ENCODE measurements around the gene COX17. TPM values are rescaled to one million over a fixed set of nuclear protein-coding genes. Genes with fewer than 3 reads are reported as not detected.
A peak's percentile ranks its signal among the peaks of the same experiment; 100 is the strongest.

The COX17 gene
- total and polyA plus RNA-seq, 10 donors = 30.4 to 136 (median 43.7) TPM

- Histone ChIP-seq H3K9me3 (no peaks in the 10 kb centered on the region), H3K27me3 (replicated peaks in 1 of 7) (no peaks in the 10 kb centered on the region), H3K27ac (peak overlapping the region in 7 of 8 donors; percentile 12 to 59 (median 32)), H3K36me3 (peaks cover 0 to 21% (median under 1%) of the 10 kb centered on the region in 6 donors), H3K4me3 (no peak overlapping the region), H3K4me1 (peaks cover 0 to 54% (median 22%) of the 10 kb centered on the region in 6 donors)
- no peak for DNase-seq
- intact Hi-C loops (cut with DNase I; ENCODE audit: low total_unique reads) = loop anchor here (10.0 kb wide), 1 partner anchor 78 kb away; no protein-coding TSS in a partner anchor
- TF ChIP-seq POLR2AphosphoS5 (IDR thresholded peaks at IDR 0.05) (no peak), CTCF (IDR thresholded peaks at IDR 0.05 in 8 of 11, conservative IDR thresholded peaks at IDR 0.05 in 3 of 11) (peak in 1 of 11 experiments; percentile 4)
- 59 to 70% (median 65%) methylated on average over 1 of the region's 1 CpG for WGBS, 5 donors
Measured at GRCh38 chr3:119662604-119663373, 14.4 kb downstream of the COX17 start.

- Histone ChIP-seq H3K27ac (peak within 1 kb of the TSS in 6 of 8 donors; percentile 51 to 62 (median 54)), H3K4me3 (no peak within 1 kb of the TSS), H3K4me1 (peaks cover 0 to 57% (median 26%) of the 10 kb centered on the region in 6 donors), H3K36me3 (peaks cover 0 to 8% (median 0%) of the 10 kb centered on the region in 6 donors), H3K27me3 (replicated peaks in 1 of 7) (no peaks in the 10 kb centered on the region), H3K9me3 (no peaks in the 10 kb centered on the region)
- intact Hi-C loops (cut with DNase I; ENCODE audit: low total_unique reads) = loop anchor here (10.0 kb wide), 1 partner anchor 76 kb away; no protein-coding TSS in a partner anchor
- TF ChIP-seq CTCF (IDR thresholded peaks at IDR 0.05 in 8 of 11, conservative IDR thresholded peaks at IDR 0.05 in 3 of 11) = no peak
- TF ChIP-seq POLR2AphosphoS5 (IDR thresholded peaks at IDR 0.05) = peak in 1 of 3 donors; percentile 16
- DNase-seq = no peak
- 84 to 88% (median 86%) methylated on average over 8 to 9 of the region's 9 CpGs for WGBS, 5 donors
Measured at GRCh38 chr3:119660474-119661440, 16.4 kb downstream of the COX17 start, which contains the start of gene POPDC2. TSS of gene POPDC2 (minus strand) at chr3:119660589. CDS start at chr3:119660423, 166 bp downstream.

DNA sequence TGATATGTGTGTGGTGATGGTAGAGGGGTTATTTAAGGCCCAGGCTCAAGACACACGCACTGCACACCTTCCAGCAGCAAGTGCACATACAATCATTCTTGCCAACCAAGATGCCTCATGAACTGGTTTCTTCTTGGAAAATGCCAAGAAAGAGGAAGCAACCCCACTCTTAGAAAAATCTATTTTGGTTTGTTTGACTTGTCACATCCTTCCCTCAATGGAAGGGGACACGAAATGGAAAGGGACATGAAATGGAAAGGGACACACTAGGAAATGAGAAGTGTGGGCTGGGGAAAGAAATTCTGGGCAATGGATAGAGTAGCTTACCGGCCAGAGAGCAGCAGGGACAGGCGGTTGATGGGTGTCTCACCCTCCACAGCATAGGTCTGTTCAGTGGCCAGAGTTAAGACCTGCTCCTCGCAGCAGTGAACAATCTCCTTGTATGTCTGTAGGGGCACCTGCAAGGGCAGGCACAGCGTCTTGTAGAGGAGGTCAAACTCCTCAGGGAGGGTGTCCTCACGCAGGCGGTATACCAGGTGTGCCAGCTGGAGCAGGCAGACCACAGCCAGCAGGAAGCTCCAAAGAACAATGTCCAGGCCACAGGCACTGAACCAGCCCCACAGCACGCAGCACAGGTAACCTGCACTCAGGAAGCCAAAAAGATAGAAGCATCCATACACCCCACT, 17.5 kb downstream of the COX17 start:
- TF ChIP-seq CTCF (IDR thresholded peaks at IDR 0.05 in 8 of 11, conservative IDR thresholded peaks at IDR 0.05 in 3 of 11) (no peak), POLR2A (IDR thresholded peaks at IDR 0.05) (no peak), POLR2AphosphoS5 (IDR thresholded peaks at IDR 0.05) (no peak)
- no peaks in the 10 kb centered on the region for H3K9me3 ChIP-seq
- no peaks in the 10 kb centered on the region for H3K27me3 ChIP-seq (replicated peaks in 1 of 7)
- DNase-seq = no peak
- H3K4me3 ChIP-seq = no peak overlapping the region
- H3K4me1 ChIP-seq = peaks cover 0 to 52% (median 26%) of the 10 kb centered on the region in 6 donors
- 72 to 91% (median 81%) methylated on average over 9 of the region's 9 CpGs for WGBS, 5 donors
- H3K36me3 ChIP-seq = peaks cover 0 to 8% (median 0%) of the 10 kb centered on the region in 6 donors
- H3K27ac ChIP-seq = peak overlapping the region in 6 of 8 donors; percentile 30 to 62 (median 54)
- intact Hi-C loops (cut with DNase I; ENCODE audit: low total_unique reads) = loop anchor here (10.0 kb wide), 1 partner anchor 75 kb away; no protein-coding TSS in a partner anchor

Data from spleen (tissue), 11 donors.